Spleen (tissue), 7 donors: Measurements from ENCODE around the gene TMEM272.

ENCODE experiments used
- CTCF ChIP-seq, 11 experiments: fragments of 200-600 bp in 7 of 11; fragments of 450-650 bp in 4 of 11; sonication (generic) in 4 of 11; IDR thresholded peaks in 8 of 11; conservative IDR thresholded peaks in 3 of 11; 1 replicate in 7 of 11; 2 replicates in 4 of 11; pipeline versions ENCODE4 v1.4.0 to v1.8.0; 2016 to 2021; ENCODE audit warnings: antibody characterized with exemption in 11 of 11, inconsistent platforms in 4 of 11, mild to moderate bottlenecking in 1 of 11
- POLR2A ChIP-seq, 3 donors: fragments of 450-650 bp; IDR thresholded peaks; one replicate each; pipeline ENCODE4 v1.5.1; 2017; ENCODE audit warnings: antibody characterized with exemption in 3 of 3, mild to moderate bottlenecking in 1 of 3
- POLR2AphosphoS5 ChIP-seq, 3 donors: sonication (generic); formaldehyde crosslinking; IDR thresholded peaks; one replicate each; pipeline ENCODE4 v1.5.1; 2017; ENCODE audit warnings: antibody characterized with exemption in 3 of 3
- donor health status: DM: no; HTN: no; CAD: no; lungs with moderate emphysema.
- donor health status: DM: no; HTN: no; CAD: no.
- donor health status: DM: no; HTN: no; CAD: no.

- TF ChIP-seq CTCF (IDR thresholded peaks at IDR 0.05 in 8 of 11, conservative IDR thresholded peaks at IDR 0.05 in 3 of 11) = no peak
- no peak for TF ChIP-seq POLR2A (IDR thresholded peaks at IDR 0.05)
- no peak for TF ChIP-seq POLR2AphosphoS5 (IDR thresholded peaks at IDR 0.05)
Measured at GRCh38 chr13:51885651-51886050, 40.7 kb upstream of the TMEM272 start.
